ENCODE results near the gene MYLK2.
"Not testable (repeated sequence)": the region's sequence is repeated elsewhere in the genome, so short reads cannot be mapped to it uniquely, and the experiment has no call there.

The MYLK2 gene

DNA sequence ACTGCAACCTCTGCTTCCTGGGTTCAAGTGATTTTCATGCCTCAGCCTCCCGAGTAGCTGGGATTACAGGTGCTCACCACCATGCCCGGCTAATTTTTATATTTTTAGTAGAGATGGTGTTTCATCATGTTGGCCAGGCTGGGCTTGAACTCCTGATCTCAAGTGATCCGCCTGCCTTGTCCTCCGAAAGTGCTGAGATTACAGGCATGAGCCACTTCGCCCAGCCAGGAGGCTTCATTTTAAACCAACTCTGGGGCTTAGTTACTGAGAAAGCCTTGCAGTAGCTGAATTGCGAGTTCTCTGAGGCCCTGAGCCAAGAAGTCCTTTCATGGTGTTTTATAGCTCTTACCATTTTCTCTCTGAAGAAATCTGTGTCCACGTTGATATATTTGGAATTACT is 5.0 kb upstream of the MYLK2 start:
- not testable (repeated sequence) for H3K9ac ChIP-seq (ENCODE audit: low read length in 5 of 5); H3K4me3 ChIP-seq (ENCODE audit: low read depth in 1 of 5, low read length in 5 of 5); H3K9me3 ChIP-seq (ENCODE audit: control insufficient read depth in 5 of 5, low read length in 5 of 5); H3K27me3 ChIP-seq (ENCODE audit: control insufficient read depth in 5 of 5, insufficient read depth in 4 of 5, low read length in 5 of 5); H3K36me3 ChIP-seq (ENCODE audit: control insufficient read depth in 5 of 5, insufficient read depth in 5 of 5, low read length in 5 of 5); H3K27ac ChIP-seq (ENCODE audit: low read depth, low read length)
- peaks cover 8 to 19% (median 16%) of the 10 kb centered on the region in 5 donors for H3K4me1 ChIP-seq (ENCODE audit: control insufficient read depth in 5 of 5, insufficient read depth in 5 of 5, low read length in 5 of 5)

DNA sequence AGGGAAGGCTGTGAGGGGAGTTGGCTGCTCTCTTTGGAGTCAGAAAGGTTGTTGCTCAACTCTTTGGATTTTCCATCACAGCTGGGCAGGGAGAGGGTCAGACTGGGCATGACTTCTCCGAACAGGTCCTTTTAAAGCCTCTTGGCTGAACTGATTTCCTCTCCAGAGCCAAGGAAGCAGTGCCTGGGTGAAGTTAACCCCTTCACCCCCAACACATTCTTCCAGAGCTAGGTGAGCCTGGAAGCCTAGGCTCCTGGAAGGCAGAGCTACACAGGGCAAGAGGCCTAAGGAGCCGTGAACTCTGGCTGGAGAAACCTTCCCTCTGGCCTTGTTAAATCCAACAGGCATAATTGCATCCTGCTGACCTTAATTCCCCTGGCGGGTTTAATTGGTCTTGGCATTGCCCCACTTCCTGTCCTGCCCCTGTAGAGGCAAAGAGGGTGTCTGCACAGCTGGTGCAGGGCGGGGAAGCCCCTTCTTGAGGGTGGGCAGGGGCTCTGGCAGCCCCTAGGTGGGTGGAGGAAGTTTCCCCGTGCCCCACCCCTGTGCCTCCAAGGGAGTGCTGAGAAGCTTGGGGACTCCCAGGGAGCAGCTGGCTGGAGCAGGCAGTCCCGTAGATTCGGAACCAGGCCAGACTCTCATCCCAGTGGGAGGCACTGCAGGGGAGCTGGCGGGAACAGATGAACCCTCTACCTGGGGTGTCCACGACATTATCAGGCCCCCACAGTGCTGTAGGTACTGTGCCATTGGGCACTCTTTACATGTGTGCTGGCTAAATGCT is 3.6 kb upstream of the MYLK2 start:
- H3K4me3 ChIP-seq (ENCODE audit: low read depth in 1 of 5, low read length in 5 of 5), result no peak overlapping the region
- no peak overlapping the region for H3K27ac ChIP-seq (ENCODE audit: low read depth, low read length)
- peaks cover 0 to 2% (median 0%) of the 10 kb centered on the region in 5 donors for H3K27me3 ChIP-seq (ENCODE audit: control insufficient read depth in 5 of 5, insufficient read depth in 4 of 5, low read length in 5 of 5)
- no peaks in the 10 kb centered on the region for H3K9me3 ChIP-seq (ENCODE audit: control insufficient read depth in 5 of 5, low read length in 5 of 5)
- peaks cover 8 to 19% (median 16%) of the 10 kb centered on the region in 5 donors for H3K4me1 ChIP-seq (ENCODE audit: control insufficient read depth in 5 of 5, insufficient read depth in 5 of 5, low read length in 5 of 5)
- H3K9ac ChIP-seq (ENCODE audit: low read length in 5 of 5), result peak overlapping the region in 1 of 5 donors; percentile 4
- H3K36me3 ChIP-seq (ENCODE audit: control insufficient read depth in 5 of 5, insufficient read depth in 5 of 5, low read length in 5 of 5), result no peaks in the 10 kb centered on the region

DNA sequence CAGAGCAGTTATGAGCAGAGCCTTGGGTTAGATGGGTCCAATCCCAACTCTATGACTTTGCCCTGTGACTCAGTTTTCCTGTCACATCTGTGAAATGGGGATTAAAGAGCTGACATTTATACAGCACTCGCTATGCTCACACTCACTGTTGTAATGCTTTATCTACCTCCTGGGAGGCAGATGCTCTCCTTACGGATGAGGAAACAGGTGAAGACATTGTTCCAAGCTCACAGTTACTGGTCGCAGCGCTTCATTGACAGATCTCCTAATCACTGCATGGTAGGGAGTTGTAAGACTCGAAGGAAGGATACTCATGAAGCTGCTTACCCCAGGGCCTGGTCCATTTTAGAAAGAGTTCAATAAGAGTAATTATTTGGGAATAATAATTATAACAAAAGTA is 2.9 kb upstream of the MYLK2 start:
- Histone ChIP-seq H3K4me3 (ENCODE audit: low read depth in 1 of 5, low read length in 5 of 5) (no peak overlapping the region), H3K36me3 (ENCODE audit: control insufficient read depth in 5 of 5, insufficient read depth in 5 of 5, low read length in 5 of 5) (no peaks in the 10 kb centered on the region), H3K9ac (ENCODE audit: low read length in 5 of 5) (no peak overlapping the region), H3K9me3 (ENCODE audit: control insufficient read depth in 5 of 5, low read length in 5 of 5) (no peaks in the 10 kb centered on the region), H3K27me3 (ENCODE audit: control insufficient read depth in 5 of 5, insufficient read depth in 4 of 5, low read length in 5 of 5) (peaks cover 0 to 2% (median 0%) of the 10 kb centered on the region in 5 donors), H3K27ac (ENCODE audit: low read depth, low read length) (no peak overlapping the region), H3K4me1 (ENCODE audit: control insufficient read depth in 5 of 5, insufficient read depth in 5 of 5, low read length in 5 of 5) (peaks cover 8 to 19% (median 16%) of the 10 kb centered on the region in 5 donors)

DNA sequence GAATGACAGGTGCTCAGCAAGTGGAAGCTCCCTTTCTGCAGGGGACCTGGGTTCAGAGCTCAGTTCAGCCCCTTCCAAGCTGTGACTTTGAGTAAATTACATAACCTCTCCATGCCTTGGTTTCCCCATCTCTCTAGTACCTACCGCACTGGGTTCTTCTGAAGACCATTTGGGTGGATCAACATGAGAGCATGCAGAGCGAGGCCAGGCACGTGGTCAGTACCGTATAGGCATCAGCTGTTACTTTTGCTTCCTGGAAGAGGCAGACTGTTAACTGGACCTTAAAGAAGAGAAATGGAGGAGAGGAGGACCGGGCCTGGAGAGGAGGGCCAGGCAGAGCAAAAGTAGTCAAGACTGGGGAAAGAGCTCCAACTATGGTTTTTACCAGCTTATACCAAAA is 1.7 kb upstream of the MYLK2 start:
- no peak overlapping the region for H3K27ac ChIP-seq (ENCODE audit: low read depth, low read length)
- no peak overlapping the region for H3K4me3 ChIP-seq (ENCODE audit: low read depth in 1 of 5, low read length in 5 of 5)
- H3K9me3 ChIP-seq (ENCODE audit: control insufficient read depth in 5 of 5, low read length in 5 of 5), result no peaks in the 10 kb centered on the region
- H3K4me1 ChIP-seq (ENCODE audit: control insufficient read depth in 5 of 5, insufficient read depth in 5 of 5, low read length in 5 of 5), result peaks cover 8 to 18% (median 14%) of the 10 kb centered on the region in 5 donors
- H3K27me3 ChIP-seq (ENCODE audit: control insufficient read depth in 5 of 5, insufficient read depth in 4 of 5, low read length in 5 of 5), result no peaks in the 10 kb centered on the region
- no peaks in the 10 kb centered on the region for H3K36me3 ChIP-seq (ENCODE audit: control insufficient read depth in 5 of 5, insufficient read depth in 5 of 5, low read length in 5 of 5)
- H3K9ac ChIP-seq (ENCODE audit: low read length in 5 of 5), result no peak overlapping the region

DNA sequence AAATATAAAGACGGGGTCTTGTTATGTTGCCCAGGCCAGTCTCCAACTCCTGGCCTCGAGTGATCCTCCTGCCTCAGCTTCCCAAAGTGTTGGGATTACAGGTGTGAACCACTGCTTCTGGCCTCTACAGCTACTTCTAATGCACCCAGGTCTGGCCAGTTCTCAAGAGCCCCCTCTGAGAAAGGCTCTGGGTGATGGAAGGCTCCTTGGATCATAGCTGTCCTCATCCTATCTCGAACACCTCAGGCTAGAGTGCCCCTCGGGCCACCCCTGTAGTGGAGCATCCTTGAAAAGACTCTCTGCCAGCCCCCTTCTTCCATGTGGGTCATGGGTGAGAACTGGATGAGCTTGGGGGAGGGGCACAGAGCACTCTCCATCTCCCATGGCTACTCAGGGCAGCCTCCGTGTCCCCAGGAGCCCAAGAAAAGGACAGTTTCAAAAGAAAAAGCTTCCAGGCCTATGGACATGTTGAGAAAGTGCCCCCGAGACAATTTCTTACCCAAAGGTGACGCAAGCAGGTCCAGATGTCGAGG is 714 bp upstream of the MYLK2 start:
- Histone ChIP-seq H3K4me1 (ENCODE audit: control insufficient read depth in 5 of 5, insufficient read depth in 5 of 5, low read length in 5 of 5) (peaks cover 8 to 23% (median 20%) of the 10 kb centered on the region in 5 donors), H3K27ac (ENCODE audit: low read depth, low read length) (no peak overlapping the region), H3K27me3 (ENCODE audit: control insufficient read depth in 5 of 5, insufficient read depth in 4 of 5, low read length in 5 of 5) (peaks cover 0 to 3% (median 0%) of the 10 kb centered on the region in 5 donors), H3K4me3 (ENCODE audit: low read depth in 1 of 5, low read length in 5 of 5) (no peak overlapping the region), H3K9me3 (ENCODE audit: control insufficient read depth in 5 of 5, low read length in 5 of 5) (no peaks in the 10 kb centered on the region), H3K36me3 (ENCODE audit: control insufficient read depth in 5 of 5, insufficient read depth in 5 of 5, low read length in 5 of 5) (no peaks in the 10 kb centered on the region), H3K9ac (ENCODE audit: low read length in 5 of 5) (no peak overlapping the region)

DNA sequence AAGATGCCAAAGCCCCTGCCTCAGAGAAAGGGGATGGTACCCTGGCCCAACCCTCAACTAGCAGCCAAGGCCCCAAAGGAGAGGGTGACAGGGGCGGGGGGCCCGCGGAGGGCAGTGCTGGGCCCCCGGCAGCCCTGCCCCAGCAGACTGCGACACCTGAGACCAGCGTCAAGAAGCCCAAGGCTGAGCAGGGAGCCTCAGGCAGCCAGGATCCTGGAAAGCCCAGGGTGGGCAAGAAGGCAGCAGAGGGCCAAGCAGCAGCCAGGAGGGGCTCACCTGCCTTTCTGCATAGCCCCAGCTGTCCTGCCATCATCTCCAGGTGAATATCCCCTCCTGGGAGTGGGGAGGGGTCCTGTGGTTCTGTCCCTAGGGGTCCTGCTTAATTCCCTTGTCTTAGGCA is 1.1 kb downstream of the MYLK2 start:
- peaks cover 6 to 16% (median 15%) of the 10 kb centered on the region in 5 donors for H3K4me1 ChIP-seq (ENCODE audit: control insufficient read depth in 5 of 5, insufficient read depth in 5 of 5, low read length in 5 of 5)
- no peak overlapping the region for H3K27ac ChIP-seq (ENCODE audit: low read depth, low read length)
- no peaks in the 10 kb centered on the region for H3K9me3 ChIP-seq (ENCODE audit: control insufficient read depth in 5 of 5, low read length in 5 of 5)
- peaks cover 0 to 3% (median 0%) of the 10 kb centered on the region in 5 donors for H3K27me3 ChIP-seq (ENCODE audit: control insufficient read depth in 5 of 5, insufficient read depth in 4 of 5, low read length in 5 of 5)
- no peaks in the 10 kb centered on the region for H3K36me3 ChIP-seq (ENCODE audit: control insufficient read depth in 5 of 5, insufficient read depth in 5 of 5, low read length in 5 of 5)
- H3K4me3 ChIP-seq (ENCODE audit: low read depth in 1 of 5, low read length in 5 of 5), result no peak overlapping the region
- H3K9ac ChIP-seq (ENCODE audit: low read length in 5 of 5), result no peak overlapping the region

DNA sequence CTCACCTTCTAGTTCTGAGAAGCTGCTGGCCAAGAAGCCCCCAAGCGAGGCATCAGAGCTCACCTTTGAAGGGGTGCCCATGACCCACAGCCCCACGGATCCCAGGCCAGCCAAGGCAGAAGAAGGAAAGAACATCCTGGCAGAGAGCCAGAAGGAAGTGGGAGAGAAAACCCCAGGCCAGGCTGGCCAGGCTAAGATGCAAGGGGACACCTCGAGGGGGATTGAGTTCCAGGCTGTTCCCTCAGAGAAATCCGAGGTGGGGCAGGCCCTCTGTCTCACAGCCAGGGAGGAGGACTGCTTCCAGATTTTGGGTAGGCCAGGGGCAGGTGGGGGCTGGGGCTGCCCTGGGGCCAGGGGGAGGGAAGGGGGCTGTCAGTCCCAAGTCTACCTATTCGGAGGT is 2.3 kb downstream of the MYLK2 start:
- Histone ChIP-seq H3K9ac (ENCODE audit: low read length in 5 of 5) (no peak overlapping the region), H3K36me3 (ENCODE audit: control insufficient read depth in 5 of 5, insufficient read depth in 5 of 5, low read length in 5 of 5) (no peaks in the 10 kb centered on the region), H3K27ac (ENCODE audit: low read depth, low read length) (no peak overlapping the region), H3K9me3 (ENCODE audit: control insufficient read depth in 5 of 5, low read length in 5 of 5) (no peaks in the 10 kb centered on the region), H3K27me3 (ENCODE audit: control insufficient read depth in 5 of 5, insufficient read depth in 4 of 5, low read length in 5 of 5) (peaks cover 0 to 3% (median 0%) of the 10 kb centered on the region in 5 donors), H3K4me1 (ENCODE audit: control insufficient read depth in 5 of 5, insufficient read depth in 5 of 5, low read length in 5 of 5) (peaks cover 0 to 8% (median 7%) of the 10 kb centered on the region in 5 donors), H3K4me3 (ENCODE audit: low read depth in 1 of 5, low read length in 5 of 5) (no peak overlapping the region)

DNA sequence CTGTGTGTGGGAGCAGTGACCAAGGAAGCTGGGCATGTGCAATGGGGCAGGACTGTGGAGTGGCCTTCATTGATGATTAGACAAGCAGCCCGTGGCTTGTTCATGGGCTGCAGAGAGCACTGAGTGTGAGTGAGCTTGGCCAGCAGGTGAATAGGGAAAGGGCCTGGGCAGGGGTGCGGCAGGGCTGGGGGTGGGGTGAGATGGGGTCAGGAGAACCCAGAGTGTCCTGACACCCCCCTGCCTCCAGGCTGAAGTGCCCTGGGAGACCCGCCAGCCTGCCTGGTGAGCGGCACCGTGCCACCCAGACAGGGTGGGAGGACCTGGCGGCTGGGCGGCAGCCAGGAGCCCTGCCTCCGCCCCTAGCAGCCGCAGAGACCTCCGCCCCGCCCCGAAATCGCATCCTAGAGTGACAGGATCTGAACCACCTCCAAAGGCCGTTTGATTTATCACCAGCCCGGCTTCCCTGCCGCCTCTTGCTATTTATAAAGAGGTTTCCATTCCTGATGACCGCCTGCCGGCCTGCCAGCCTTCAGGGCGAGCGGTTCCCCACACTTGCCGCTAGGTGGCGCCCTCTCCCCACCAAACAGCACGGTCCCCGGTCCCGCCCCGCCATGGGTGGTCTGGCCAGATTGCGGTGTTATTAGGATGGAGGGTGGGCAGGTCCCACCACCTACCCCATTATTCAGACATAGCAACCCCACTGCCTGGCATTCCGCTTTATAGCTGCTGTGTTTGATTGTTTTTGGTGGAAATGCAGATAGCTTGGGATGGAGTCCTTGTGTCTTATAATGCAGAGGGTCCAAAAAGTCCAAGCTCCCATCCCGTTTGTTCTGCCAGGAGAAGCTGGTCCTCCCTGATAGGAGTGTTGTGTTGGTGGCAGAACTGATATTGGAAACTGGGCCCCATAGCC is 3.5 kb downstream of the MYLK2 start:
- Histone ChIP-seq H3K9me3 (ENCODE audit: control insufficient read depth in 5 of 5, low read length in 5 of 5) (no peaks in the 10 kb centered on the region), H3K27me3 (ENCODE audit: control insufficient read depth in 5 of 5, insufficient read depth in 4 of 5, low read length in 5 of 5) (peaks cover 0 to 5% (median 0%) of the 10 kb centered on the region in 5 donors), H3K4me1 (ENCODE audit: control insufficient read depth in 5 of 5, insufficient read depth in 5 of 5, low read length in 5 of 5) (peaks cover 0 to 8% (median 7%) of the 10 kb centered on the region in 5 donors), H3K27ac (ENCODE audit: low read depth, low read length) (no peak overlapping the region), H3K9ac (ENCODE audit: low read length in 5 of 5) (no peak overlapping the region), H3K36me3 (ENCODE audit: control insufficient read depth in 5 of 5, insufficient read depth in 5 of 5, low read length in 5 of 5) (no peaks in the 10 kb centered on the region), H3K4me3 (ENCODE audit: low read depth in 1 of 5, low read length in 5 of 5) (no peak overlapping the region)

DNA sequence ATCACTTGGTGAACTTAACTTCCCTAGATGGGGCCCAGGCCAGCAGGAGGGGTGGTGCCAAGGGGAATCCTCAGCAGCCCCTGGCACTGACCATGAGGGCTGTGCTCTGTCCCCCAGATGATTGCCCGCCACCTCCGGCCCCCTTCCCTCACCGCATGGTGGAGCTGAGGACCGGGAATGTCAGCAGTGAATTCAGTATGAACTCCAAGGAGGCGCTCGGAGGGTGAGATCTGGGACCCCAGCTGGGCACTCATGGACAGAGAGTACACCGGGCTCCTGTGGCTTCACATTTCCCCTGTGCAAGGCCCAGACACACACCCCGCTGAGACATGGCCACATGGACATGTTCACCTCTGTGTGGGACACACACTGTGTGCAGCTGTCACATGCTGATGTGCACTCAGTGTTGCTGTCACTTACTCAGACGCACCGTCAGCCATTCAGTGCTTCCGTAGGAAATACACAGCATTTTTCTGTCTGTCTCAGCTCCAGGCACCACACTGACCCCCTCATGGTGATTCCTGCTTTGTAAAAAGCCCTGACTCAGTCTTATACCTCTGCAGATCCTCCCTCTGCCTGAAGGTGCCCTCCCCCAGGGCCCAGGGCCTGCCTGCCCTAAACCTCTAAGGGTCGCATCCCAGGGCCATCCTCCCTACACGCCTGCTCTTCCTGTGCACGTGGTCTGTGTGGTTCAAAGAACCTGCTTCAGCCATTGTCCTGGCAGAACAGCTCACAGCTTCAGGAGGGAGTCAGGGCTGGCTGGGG is 4.4 kb downstream of the MYLK2 start:
- H3K9me3 ChIP-seq (ENCODE audit: control insufficient read depth in 5 of 5, low read length in 5 of 5), result no peaks in the 10 kb centered on the region
- H3K4me3 ChIP-seq (ENCODE audit: low read depth in 1 of 5, low read length in 5 of 5), result no peak overlapping the region
- no peak overlapping the region for H3K27ac ChIP-seq (ENCODE audit: low read depth, low read length)
- peaks cover 0 to 8% (median 7%) of the 10 kb centered on the region in 5 donors for H3K4me1 ChIP-seq (ENCODE audit: control insufficient read depth in 5 of 5, insufficient read depth in 5 of 5, low read length in 5 of 5)
- H3K36me3 ChIP-seq (ENCODE audit: control insufficient read depth in 5 of 5, insufficient read depth in 5 of 5, low read length in 5 of 5), result no peaks in the 10 kb centered on the region
- peaks cover 0 to 5% (median 0%) of the 10 kb centered on the region in 5 donors for H3K27me3 ChIP-seq (ENCODE audit: control insufficient read depth in 5 of 5, insufficient read depth in 4 of 5, low read length in 5 of 5)
- no peak overlapping the region for H3K9ac ChIP-seq (ENCODE audit: low read length in 5 of 5)
